Ascending aorta (tissue), 2 donors: ENCODE data around the gene PIGM. TPM values are rescaled to one million over a fixed set of nuclear protein-coding genes. Genes with fewer than 3 reads are reported as not detected.

ENCODE experiments used
- DNase-seq, 2 donors: peaks; one replicate each; pipeline ENCODE4 v3.0.0-alpha.2; 2019; ENCODE audit warnings: low spot score in 2 of 2
- H3K27ac ChIP-seq, 2 donors: fragments of 200-600 bp; sonication (generic); one replicate each; pipeline ENCODE4 v1.5.1; 2016 to 2017; ENCODE audit warnings: mild to moderate bottlenecking in 1 of 2
- H3K27me3 ChIP-seq: fragments of 200-600 bp; sonication (generic); one replicate; pipeline ENCODE4 v1.5.1; 2017
- H3K36me3 ChIP-seq, 2 donors: fragments of 200-600 bp; sonication (generic); one replicate each; pipeline ENCODE4 v1.5.1; 2016
- H3K4me1 ChIP-seq, 2 donors: fragments of 200-600 bp; sonication (generic); one replicate each; pipeline ENCODE4 v1.5.1; 2016 to 2017; ENCODE audit warnings: mild to moderate bottlenecking in 1 of 2
- H3K4me3 ChIP-seq, 2 donors: fragments of 200-600 bp; sonication (generic); one replicate each; pipeline ENCODE4 v1.5.1; 2016 to 2017; ENCODE audit warnings: mild to moderate bottlenecking in 1 of 2
- H3K9me3 ChIP-seq, 2 donors: fragments of 200-600 bp; sonication (generic); one replicate each; pipeline ENCODE4 v1.5.1; 2016
- intact Hi-C: fragments of 100-400 bp; cut with DNase I; formaldehyde crosslinking; loops from one replicate; pipeline ENCODE4 v1.15.1; 2023
- total RNA-seq: library from RNA; depleted of rRNA; stranded (reverse); fragments of >200 nt; gene quantifications from one replicate; pipeline ENCODE4 v1.1.0, GENCODE V29; 2016
- TF ChIP-seq, protein P1 (sequence below), 3 experiments: fragments of 200-600 bp in 2 of 3; fragments of 450-650 bp in 1 of 3; sonication (generic) in 2 of 3; IDR thresholded peaks; one replicate each; pipeline ENCODE4 v1.5.1; 2016 to 2019; ENCODE audit warnings: antibody characterized with exemption in 3 of 3, mild to moderate bottlenecking in 1 of 3, moderate library complexity in 1 of 3

PIGM gene
- total RNA-seq, 1 donor from 2014 or later, result 6.1 TPM

DNA sequence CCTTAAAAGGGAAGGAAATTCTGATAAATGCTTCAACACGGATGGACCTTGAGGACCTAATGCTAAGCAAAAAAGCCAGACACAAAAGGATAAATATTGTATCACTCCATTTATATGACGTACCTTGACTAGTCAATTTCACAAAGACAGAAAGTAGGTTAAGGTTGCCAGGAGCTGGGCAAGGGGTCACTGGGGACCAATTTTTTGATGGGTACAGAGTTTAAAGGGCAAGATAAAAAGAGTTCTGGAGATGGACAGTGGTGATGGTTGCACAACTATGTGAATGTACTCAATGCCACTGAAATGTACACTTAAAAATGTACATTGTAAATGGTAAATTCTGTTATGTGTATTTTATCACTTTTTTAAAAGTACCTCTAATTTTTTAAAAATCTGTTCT lies 45.7 kb downstream of the PIGM start:
- Histone ChIP-seq H3K27ac (no peak overlapping the region), H3K4me1 (no peaks in the 10 kb centered on the region), H3K27me3 (no peaks in the 10 kb centered on the region), H3K4me3 (no peak overlapping the region), H3K9me3 (no peaks in the 10 kb centered on the region), H3K36me3 (no peaks in the 10 kb centered on the region)
- TF ChIP-seq, protein P1, sequence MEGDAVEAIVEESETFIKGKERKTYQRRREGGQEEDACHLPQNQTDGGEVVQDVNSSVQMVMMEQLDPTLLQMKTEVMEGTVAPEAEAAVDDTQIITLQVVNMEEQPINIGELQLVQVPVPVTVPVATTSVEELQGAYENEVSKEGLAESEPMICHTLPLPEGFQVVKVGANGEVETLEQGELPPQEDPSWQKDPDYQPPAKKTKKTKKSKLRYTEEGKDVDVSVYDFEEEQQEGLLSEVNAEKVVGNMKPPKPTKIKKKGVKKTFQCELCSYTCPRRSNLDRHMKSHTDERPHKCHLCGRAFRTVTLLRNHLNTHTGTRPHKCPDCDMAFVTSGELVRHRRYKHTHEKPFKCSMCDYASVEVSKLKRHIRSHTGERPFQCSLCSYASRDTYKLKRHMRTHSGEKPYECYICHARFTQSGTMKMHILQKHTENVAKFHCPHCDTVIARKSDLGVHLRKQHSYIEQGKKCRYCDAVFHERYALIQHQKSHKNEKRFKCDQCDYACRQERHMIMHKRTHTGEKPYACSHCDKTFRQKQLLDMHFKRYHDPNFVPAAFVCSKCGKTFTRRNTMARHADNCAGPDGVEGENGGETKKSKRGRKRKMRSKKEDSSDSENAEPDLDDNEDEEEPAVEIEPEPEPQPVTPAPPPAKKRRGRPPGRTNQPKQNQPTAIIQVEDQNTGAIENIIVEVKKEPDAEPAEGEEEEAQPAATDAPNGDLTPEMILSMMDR (IDR thresholded peaks at IDR 0.05), result no peak
- no peak for DNase-seq
- intact Hi-C loops, result no loop called here

GRCh38 chr1:159985473-159985872 lies 46.3 kb downstream of the PIGM start:
- Histone ChIP-seq H3K4me3 (no peak overlapping the region), H3K4me1 (no peaks in the 10 kb centered on the region), H3K36me3 (no peaks in the 10 kb centered on the region), H3K27me3 (no peaks in the 10 kb centered on the region), H3K9me3 (no peaks in the 10 kb centered on the region), H3K27ac (no peak overlapping the region)
- no peak for DNase-seq
- intact Hi-C loops, result no loop called here
- TF ChIP-seq, protein P1 (IDR thresholded peaks at IDR 0.05), result no peak

DNA sequence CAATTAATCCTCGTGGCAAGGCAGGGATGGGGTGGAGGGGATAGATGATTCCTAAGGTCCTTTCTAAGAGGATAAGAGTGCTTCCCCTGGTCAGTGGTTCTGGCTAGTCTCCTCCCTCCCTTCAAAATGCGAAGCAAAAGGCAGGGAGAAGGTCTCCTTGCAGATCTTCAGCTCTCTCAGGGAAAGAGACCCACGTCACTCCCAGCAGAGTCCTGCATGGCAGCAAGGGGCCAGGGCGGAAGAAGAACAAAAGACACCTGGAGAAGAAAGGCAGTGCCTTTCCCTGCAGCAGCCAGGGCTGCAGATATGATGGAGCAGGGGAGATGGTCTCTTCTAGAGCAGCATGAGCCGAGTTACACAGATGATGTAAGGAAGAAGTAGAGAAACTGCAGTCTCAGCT lies 48.1 kb downstream of the PIGM start:
- Histone ChIP-seq H3K27me3 (no peaks in the 10 kb centered on the region), H3K9me3 (no peaks in the 10 kb centered on the region), H3K4me1 (no peaks in the 10 kb centered on the region), H3K4me3 (no peak overlapping the region), H3K27ac (no peak overlapping the region), H3K36me3 (no peaks in the 10 kb centered on the region)
- intact Hi-C loops, result no loop called here
- TF ChIP-seq, protein P1 (IDR thresholded peaks at IDR 0.05), result no peak
- DNase-seq, result no peak

- H3K27ac ChIP-seq, result no peak overlapping the region
- TF ChIP-seq, protein P1 (IDR thresholded peaks at IDR 0.05), result no peak
- H3K27me3 ChIP-seq, result no peaks in the 10 kb centered on the region
- intact Hi-C loops, result no loop called here
- H3K4me1 ChIP-seq, result no peaks in the 10 kb centered on the region
- no peak overlapping the region for H3K4me3 ChIP-seq
- H3K36me3 ChIP-seq, result no peaks in the 10 kb centered on the region
- no peaks in the 10 kb centered on the region for H3K9me3 ChIP-seq
- DNase-seq, result no peak
These were observed 49.5 kb downstream of the PIGM start for GRCh38 chr1:159982280-159982679.

- TF ChIP-seq, protein P1 (IDR thresholded peaks at IDR 0.05), result no peak
- intact Hi-C loops, result no loop called here
- no peaks in the 10 kb centered on the region for H3K4me1 ChIP-seq
- no peaks in the 10 kb centered on the region for H3K9me3 ChIP-seq
- H3K4me3 ChIP-seq, result no peak overlapping the region
- H3K27ac ChIP-seq, result no peak overlapping the region
- no peaks in the 10 kb centered on the region for H3K36me3 ChIP-seq
- no peak for DNase-seq
- H3K27me3 ChIP-seq, result no peaks in the 10 kb centered on the region
These were observed 50.3 kb downstream of the PIGM start for GRCh38 chr1:159981351-159982055.

DNA sequence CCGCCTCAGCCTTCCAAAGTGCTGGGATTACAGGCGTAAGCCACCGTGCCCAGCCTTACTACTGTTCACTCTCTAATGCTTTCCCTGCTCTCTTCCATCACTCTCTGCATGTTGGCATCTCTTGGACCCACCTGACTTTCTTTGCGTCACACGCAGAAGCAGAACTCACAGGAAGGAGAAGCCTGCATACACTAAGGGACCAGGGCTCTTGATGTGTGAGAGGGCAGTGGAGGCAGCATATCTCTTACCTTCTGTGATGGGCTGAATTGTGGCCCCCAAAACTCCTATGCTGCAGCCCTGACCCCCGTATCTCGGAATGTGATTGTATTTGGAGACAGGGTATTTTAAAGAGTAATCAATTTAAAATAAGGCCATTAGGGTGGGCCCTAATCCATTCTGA lies 51.0 kb downstream of the PIGM start:
- Histone ChIP-seq H3K27ac (no peak overlapping the region), H3K4me1 (no peaks in the 10 kb centered on the region), H3K27me3 (no peaks in the 10 kb centered on the region), H3K9me3 (no peaks in the 10 kb centered on the region), H3K4me3 (no peak overlapping the region), H3K36me3 (no peaks in the 10 kb centered on the region)
- DNase-seq, result no peak
- intact Hi-C loops, result no loop called here
- TF ChIP-seq, protein P1 (IDR thresholded peaks at IDR 0.05), result no peak
